ENCODE results near the gene PTGDR2.

The PTGDR2 gene

DNA sequence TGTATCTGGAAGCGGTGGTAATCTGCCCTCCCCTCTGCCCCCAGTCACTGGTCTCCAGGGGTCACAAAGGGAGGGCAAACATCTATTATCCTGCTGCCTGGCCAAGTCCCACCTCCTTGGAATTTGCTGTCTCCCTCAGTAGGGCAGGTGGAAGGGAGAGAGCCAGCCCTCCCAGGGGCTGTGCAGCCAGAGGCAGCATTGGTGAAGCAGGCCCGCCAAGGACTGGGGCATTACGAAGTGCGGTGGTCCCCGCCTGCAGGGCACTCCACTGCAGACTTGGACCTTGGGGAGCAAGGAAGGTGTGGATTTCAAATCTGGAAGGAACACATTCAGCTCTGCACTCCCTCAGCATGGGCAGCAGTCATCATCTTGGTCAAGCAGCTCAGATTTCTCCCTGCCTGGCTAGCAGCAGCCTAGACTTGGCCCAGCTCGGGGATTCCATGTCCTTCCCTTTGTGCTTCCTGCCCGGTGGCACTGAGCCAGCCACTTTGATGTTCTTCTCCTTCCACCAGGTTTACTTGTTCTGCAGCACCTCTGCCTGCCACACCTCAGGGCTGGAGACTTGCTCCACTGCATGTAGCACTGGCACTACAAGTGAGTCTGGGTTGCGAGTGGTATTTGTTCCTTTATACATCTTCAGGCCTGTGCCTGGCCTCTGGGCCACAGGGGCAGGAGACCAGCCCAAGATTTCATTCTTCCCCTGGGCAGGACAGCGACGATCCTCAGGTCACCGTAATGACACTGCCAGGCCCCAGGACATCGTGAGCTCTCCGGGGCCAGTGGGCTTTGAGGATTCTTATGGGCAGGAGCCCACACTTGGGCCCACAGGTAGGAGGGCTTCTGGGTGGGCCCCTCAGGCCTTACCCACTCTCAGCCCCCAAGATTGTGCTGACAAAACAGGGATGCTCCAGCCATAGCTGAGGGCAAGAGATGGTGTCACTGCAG, 18.9 kb upstream of the PTGDR2 start:
- no peak for DNase-seq (ENCODE audit: low read depth)

DNA sequence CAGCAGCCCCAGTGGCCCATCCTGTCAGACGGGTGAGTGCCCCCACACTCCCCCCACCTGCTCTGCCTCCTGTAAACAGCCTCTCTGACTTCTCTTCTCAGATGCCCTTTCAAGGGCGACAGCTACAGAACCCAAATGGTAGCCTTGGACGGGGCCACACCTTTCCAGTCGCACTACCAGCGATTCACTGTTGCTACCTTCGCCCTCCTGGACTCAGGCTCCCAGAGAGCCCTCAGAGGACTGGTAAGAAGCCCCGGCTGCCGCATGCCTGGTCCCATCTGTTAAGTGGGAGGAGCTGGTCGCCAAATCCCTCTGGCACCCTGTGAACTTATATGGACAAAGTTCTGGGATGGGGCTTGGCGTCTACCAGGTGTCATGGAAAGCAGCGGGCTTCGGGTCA, 17.8 kb upstream of the PTGDR2 start:
- no peak for DNase-seq (ENCODE audit: low read depth)

DNA sequence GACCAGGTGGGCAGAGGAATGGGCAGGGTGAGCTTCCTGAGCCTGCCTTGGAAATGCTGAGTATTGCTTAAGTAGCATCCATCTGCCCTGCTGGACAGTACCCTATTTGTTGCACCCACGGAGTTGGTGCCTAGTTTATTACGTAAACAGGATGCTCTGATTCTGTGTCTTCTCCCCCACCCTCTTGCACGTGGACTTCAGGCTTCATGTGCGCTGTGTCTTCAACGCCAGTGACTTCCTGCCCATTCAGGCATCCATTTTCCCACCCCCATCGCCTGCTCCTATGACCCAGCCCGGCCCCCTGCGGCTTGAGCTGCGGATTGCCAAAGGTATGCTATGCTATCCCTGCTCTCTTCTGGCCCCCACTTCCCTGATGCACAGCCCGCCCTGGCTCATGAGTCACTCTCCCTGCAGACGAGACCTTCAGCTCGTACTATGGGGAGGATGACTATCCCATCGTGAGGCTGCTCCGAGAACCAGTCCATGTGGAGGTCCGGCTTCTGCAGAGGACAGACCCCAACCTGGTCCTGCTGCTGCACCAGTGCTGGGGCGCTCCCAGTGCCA, 17.3 kb upstream of the PTGDR2 start:
- peak; percentile 95 for DNase-seq (ENCODE audit: low read depth)

DNA sequence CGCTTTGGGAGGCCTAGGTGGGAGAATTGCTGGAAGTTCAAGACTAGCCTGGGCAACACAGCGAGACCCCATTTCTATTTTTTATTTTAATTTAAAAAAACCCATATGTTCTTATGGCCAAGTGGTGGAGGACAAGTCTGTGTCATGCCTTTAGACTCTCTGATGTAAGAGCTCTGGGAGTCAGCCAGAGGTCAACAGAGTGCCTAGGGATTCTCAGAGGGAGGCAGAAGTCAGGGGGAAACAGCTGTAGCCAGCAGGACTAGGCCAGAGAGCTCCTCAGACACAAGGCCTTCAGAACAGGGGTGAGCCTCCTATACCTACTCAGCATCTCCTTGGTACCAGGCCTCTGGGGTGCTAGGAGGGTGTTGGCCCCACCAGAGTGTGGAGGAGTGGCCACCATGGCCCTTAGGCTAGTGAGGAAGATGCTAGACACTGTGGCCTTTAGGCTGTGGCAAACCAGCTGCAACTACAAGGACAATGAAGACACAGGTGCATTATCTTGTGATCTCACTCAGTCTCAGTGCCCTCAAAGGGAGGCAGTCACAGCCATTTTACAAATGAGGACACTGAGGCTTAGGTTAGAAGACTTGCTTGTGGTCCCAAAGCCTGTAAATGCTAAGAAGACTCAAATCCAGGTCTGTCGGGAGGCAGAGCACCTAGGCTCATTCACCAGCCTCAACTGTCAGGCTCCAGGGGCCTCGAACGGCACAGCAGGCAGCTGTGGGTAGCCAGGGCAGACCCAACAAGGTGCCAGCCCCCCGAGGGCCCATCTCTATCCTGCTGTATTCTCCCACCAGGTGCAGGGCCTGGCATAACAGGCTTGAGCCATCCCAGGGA, 16.6 kb upstream of the PTGDR2 start:
- DNase-seq (ENCODE audit: low read depth): peak; percentile 88

DNA sequence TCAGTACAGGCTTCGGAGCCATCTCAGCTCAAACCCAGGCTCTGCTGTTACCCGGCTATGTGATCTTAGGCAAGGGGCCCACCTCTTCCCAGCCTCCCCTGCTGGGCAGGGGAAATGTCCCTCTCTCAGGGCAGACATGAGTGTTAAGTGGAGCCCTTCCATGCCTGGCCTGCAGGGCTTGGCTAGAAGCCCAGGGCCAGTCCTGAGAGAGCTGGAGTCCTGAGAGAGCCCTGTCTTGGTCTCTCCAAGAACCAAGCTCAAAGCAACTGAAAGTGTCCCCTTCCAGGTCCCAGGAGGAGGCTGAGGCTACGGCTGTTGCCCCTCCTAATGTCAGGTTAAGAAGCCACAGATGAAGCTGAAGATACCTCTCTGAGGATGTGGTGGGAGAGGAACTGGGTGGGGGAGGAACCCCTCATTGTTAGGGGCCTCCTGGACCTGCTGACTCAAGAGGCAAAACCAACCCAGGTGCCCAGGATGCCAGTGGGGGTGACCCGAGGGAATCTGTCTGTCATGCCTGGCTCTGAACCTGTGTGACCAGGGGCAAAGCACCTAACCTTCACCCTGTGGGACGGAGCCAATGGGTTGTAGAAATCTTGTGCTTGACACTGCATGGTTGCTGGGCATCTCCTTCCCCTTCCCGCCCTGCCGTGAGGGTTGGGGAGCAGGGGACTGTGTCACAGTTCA, 15.8 kb upstream of the PTGDR2 start:
- DNase-seq (ENCODE audit: low read depth): peak; percentile 35

DNA sequence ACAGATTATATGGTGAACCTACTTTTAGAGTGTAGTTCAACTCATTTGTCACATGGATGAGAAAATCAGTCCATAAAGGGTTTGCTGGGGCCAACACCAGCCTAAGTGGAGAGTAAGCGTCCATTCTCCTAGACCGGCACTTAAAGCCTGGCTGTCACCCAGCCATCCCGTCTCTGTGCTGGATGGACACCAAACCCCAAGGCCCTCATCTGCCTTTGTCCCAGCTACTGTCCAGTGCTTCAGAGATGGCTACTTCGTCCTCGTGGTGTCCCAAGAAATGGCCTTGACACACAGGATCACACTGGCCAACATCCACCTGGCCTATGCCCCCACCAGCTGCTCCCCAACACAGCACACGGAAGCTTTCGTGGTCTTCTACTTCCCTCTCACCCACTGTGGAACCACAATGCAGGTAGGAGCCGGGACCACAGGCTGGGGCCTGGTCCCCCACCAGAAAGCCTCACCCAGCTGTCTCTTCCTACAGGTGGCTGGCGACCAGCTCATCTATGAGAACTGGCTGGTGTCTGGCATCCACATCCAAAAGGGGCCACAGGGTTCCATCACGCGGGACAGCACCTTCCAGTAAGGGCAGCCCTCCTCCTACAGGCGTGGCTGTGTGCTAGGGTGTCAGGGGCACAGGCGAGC, 15.1 kb upstream of the PTGDR2 start:
- no peak for DNase-seq (ENCODE audit: low read depth)

DNA sequence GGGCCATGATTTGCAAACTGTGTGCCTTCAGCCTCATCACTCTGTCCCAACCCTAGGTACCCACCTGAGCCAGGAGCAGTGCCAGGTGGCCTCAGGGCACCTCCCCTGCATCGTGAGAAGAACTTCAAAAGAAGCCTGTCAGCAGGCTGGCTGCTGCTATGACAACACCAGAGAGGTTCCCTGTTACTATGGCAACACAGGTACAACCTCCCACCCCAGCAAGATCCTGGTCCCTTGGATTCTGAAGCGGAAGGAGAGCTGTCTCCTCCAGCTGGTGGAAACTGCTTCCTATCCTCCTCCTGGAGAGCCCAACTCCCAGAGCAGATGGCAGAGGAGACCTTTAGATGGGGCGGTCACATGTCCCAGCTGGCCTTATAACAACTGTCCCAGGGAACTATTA, 14.5 kb upstream of the PTGDR2 start:
- DNase-seq (ENCODE audit: low read depth): no peak

DNA sequence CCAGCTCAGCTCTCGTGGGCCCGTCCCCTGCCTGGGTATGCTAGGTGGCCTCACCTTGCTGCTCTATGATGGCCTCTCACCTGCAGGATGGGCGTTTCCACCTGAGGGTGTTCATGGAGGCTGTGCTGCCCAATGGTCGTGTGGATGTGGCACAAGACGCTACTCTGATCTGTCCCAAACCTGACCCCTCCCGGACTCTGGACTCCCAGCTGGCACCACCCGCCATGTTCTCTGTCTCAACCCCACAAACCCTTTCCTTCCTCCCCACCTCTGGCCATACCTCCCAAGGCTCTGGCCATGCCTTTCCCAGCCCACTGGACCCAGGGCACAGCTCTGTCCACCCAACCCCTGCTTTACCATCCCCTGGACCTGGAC, 13.7 kb upstream of the PTGDR2 start:
- DNase-seq (ENCODE audit: low read depth): no peak

DNA sequence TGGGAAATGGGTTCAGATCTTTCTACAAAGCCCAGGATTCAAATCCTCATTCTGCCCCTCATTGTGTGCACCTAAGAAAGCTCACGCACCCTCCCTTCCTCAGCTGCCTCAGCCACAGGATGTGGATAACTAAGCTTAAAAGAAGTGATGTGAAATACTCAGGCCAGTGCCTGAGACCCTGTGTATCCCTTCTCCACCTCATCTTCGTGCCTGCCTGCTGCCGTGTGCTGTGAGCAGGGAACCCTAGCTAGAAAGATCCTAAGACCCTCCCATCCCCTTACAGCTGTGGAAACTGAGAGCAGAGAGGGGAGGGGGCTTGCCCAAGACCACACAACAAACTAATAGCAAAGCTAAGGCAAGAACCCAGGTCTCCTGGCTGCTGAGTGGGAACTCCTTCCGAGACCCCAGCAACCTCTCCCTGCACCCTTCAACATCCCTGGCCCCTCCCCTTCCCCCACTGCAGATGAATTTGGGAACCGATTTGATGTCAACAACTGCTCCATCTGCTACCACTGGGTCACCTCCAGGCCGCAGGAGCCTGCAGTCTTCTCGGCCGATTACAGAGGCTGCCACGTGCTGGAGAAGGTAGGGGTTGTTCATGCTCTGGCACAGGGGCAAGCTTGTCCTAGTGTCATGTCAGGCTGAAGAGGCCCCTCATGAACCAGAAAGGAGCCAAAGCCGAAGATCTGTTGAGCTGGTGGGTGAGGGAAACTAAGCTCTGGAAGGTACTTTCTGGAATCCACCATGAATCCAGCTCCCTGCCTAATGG, 13.1 kb upstream of the PTGDR2 start:
- no peak for DNase-seq (ENCODE audit: low read depth)

DNA sequence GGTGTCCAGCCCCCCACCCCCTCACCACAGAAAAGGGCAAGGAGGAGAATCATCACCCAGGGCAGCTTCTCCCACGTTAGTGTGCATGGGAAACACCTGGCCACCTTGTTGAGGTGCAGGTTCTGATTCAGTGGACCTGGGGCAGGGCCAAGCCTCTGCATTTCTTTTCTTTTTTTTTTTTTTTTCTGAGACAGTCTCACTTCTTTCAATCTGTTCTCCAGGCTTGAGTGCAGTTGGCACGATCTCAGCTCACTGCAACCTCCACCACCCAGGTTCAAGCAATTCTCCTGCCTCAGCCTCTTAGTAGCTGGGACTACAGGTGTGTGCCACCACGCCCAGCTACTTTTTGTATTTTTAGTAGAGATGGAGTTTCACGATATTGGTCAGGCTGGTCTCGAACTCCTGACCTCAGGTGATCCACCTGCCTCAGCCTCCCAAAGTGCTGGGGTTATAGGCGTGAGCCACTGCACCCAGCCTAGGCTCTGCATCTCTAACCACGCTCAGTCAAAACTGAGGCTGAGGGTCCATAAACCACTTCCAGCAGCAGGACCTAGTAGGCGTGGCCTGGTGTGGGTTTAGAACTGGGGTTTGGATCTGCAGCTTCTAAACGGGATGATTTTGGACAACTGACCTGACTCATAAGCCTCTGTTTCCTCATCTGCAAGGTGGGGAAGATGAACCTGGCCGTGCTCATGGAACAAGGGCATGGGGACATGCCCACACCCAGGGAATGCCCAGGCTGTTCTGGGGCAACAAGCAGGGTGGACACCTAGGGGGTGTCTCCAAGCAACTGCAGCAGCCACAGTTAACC, 12.3 kb upstream of the PTGDR2 start:
- no peak for DNase-seq (ENCODE audit: low read depth)

DNA sequence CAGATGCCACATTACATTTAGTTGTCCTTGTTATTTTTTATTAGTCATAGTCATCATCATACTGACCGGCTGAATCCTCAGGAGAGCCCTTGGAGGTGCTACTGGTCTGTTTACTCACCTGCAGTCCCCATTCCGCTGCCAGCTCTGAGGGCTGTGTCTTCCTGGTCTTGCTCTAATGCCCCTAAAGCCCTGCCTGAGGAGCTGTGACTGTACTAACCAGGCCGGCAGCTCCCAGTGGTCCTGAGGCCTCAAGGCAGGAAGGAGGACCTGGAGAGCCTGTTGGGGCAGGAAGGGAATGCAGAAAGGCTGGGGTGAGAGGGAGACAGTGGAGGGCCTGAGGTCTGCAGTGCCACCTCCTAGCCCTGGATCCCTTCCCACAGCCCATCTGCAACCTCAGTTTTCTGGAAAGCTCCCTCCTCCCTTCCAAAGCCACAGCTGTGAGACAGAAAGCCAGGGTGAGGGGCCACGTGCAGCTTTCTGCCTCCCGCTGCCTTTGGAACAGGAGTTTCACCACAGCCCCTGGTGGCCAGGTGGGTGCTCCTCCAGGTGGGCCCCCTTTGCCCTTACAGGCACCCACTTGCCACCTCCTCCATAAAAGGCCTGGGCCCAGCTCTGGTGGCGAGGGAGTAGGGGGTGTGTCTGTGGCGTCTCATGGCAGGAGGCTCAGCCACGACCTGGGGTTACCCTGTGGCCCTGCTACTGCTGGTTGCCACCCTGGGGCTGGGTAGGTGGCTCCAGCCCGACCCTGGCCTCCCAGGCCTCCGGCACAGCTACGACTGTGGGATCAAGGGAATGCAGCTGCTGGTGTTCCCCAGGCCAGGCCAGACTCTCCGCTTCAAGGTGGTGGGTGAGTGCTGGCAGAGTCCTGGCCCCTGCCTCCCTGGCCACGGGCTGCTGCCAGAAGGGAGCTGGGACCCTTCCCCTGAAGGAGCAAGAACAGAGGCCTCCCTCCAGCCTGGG, 11.4 kb upstream of the PTGDR2 start, which contains the start of gene ZP1:
ZP1 (plus strand) TSS at position 632 of the 960 bp plus-strand sequence; CDS start at position 652, 20 bp downstream.
- no peak for DNase-seq (ENCODE audit: low read depth)

DNA sequence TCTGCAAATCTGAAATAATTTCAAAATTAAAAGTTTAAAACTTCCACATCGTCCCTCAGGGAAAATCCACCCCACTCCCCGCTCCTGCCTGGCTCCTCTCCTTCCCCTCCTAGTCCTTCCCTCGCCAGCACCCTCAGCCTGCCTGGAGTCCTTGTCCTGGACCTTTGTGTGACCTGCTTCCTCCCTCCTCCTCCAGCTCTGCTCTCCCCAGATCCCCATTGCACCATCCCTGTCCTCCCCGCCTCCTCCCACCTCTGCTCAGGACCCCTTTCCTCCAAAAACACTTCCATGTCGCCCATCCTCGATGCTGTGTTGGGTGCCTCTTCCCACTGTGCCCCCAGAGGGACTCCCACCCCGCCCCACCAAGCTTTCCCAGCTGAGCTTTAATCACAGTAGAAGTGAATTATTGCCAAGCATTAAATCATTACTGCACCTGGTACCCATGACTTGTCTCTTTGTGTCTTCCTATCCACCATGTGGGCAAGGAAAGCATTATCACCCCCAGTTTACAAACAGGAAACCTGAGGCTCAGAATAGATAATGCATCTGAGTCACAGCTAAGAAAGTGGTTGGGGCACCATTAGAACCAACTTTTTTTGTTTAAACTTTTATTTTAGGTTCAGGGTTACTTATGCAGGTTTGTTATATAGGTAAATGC, 9.2 kb upstream of the PTGDR2 start:
- DNase-seq (ENCODE audit: low read depth): no peak

DNA sequence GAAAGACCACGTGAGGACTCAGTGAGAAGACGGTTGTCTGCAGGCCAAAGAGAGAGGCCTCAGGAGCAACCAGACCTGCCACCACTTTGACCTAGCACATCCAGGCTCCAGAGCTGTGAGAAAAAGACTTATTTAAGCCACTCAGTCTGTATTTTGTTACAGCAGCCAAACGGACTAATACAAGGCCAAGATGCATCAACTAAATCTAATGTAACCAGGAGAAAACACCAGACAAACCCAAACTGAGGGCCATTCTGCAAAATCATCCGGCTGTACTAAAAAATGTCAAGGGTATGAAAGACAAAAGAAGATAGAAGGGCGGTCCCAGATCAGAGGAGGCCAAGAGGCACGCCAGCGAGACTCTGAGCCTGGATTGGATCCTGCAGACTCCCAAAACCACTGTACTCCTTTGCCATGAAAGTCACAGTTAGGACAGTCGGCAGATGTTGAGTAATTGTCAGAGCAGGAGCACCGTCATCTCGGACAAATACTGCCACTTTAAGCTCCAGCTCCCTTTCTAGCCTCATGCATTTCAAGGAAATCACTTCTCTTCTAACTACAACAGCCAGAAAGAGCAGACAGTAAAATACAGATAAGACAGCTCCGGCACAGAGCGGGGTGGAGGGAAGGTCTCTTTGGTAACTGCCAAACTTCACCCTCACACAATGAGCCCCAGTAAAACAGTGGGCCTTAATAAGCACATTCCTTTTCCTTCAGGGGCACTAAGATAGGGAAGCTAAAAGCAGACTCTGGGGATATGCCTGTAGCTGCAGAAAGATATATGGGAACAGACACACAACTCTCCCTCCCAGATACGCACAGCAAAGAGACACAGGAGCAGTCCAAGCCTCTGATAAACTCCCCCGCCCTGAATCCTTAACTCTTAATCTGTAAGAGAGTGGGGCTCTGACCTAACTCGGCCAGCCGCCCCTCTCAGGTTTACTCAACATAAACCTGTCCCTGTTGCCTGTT, 8.1 kb upstream of the PTGDR2 start:
- no peak for DNase-seq (ENCODE audit: low read depth)

DNA sequence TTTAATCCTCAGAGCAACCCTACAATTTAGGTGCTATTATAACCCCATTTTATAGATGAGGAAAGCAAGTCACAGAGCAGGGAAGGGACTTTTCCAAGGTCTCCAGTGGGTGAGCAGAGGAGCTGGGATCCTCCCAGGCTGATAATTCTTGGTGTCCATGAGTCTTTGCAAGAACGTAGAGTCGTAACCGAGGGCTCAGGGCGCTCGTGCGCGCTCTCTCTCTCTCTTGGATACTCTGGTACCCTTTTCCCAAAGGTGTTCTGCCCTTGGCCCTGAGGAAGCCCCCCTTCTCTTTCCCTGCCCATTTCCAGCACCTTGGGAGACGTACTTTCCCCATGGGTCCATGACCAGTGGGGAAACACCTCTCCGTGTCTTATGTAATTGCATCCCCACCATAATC, 6.4 kb upstream of the PTGDR2 start:
- no peak for DNase-seq (ENCODE audit: low read depth)

DNA sequence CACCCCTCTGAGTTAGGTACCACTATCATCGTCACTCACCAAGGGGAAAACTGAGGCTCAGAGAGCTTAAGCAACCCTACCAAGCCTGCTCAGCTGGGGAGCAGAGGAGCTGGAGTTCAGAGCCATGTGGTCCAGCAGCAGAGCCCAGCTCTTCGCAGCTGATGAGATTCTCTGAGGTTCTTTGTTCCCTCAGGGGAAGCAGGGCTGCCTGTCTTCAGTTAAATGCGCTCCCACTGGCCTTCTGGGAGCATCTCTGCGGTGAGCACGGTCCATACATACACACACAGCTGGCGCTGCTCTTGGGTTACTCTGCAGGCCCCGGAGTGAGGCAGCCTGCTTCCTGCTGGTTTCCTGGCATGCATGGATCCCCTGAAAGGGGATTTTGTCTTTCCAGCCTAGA, 5.2 kb upstream of the PTGDR2 start:
- DNase-seq (ENCODE audit: low read depth): no peak

DNA sequence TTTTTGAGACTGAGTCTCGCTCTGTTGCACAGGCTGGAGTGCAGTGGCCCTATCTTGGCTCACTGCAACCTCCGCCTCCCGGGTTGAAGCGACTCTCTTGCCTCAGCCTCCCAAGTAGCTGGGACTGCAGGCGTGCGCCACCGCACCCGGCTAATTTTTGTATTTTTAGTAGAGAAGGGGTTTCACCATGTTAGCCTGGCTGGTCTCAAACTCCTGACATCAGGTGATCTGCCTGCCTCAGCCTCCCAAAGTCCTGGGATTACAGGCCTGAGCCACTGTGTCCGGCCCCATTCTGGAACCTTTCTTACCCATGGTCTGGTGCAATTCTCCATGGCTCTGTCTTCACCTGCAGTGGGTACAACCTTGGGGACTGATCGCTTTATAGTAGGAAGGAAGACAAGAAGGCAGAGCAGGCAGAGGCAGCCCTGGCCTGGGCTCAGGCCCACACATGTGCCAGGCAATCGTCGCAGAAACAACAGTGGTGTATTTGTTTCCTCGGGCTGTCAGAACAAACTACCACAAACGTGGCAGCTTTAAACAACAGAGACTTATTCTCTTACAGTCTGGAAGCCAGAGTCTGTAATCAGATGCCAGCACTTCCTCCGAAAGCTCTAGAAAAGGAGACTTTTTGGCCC, 4.0 kb upstream of the PTGDR2 start:
- DNase-seq (ENCODE audit: low read depth): no peak

Data from amniotic epithelial cell (primary cell).